Fibroblast of gingiva (primary cell): ENCODE data around the gene MBTPS2.

Source experiments
- DNase-seq: peaks from one replicate; pipeline ENCODE4 v3.0.0-alpha.2; 2011; ENCODE audit warnings: low read depth

The MBTPS2 gene

DNA sequence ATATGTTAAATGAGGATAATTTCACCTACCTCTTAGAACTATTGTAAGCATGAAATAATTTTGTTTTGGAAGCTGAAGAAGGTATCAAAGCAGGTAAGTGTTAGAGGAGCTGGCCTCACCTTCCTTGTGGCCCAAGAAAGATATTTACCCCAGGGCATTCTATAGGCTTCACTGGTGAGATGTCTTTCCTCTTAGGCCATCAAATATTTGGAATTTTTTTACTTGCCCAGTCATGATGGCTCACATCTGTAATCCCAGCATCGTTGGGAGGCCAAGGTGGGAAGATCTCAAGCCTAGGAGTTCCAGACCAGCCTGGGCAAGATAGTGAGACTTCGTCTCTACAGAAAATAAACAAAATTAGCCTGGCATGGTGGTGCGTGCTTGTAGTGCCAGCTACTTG is 95.0 kb downstream of the MBTPS2 start:
- no peak for DNase-seq
